GM12892 (cell line): Measurements from ENCODE around the gene FNDC7.

Experiments used
- POLR2A ChIP-seq: IDR thresholded peaks from 2 replicates; pipeline ENCODE4 v1.6.1; 2011; ENCODE audit warnings: low read depth, low read length, control low read depth
- POLR2AphosphoS5 ChIP-seq: IDR thresholded peaks from 2 replicates; pipeline ENCODE4 v1.6.1; 2011; ENCODE audit warnings: low read depth, low read length, control low read depth
- TAF1 ChIP-seq: IDR thresholded peaks from 2 replicates; pipeline ENCODE4 v1.6.1; 2011; ENCODE audit warnings: low read depth, mild to moderate bottlenecking, control low read depth, low read length, borderline replicate concordance

DNA sequence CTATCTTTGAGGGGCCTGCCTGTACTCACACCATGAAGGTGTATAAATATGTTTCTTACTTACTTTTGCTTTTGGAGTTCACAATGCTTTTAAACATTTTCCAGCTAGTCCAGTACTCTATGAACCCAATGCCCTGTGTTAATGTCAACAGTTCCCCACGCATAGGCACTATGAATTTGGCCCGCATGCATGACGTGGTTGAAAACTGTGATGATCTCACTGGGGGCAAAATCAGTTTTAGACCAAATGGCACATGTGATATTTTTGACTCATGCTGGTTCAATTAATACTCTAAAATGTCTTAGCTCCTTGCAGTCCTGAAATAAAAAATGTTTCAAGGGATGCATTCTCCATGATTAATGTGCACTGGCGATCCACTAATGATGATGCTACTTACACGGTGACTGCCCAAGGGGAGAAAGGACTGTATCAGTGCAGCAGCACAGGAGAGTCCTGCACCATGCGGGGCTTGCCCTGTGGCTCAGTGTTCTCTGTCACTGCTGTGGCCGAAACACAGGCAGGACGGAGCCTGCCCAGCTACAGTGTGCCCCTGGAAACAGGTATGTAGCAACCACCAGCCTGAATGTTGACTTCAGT lies 15.7 kb downstream of the FNDC7 start:
- no peak for TF ChIP-seq POLR2A
- TF ChIP-seq POLR2AphosphoS5: no peak
- no peak for TF ChIP-seq TAF1
